ENCODE data around the gene C1QTNF7. TPM values are rescaled to one million over a fixed set of nuclear protein-coding genes. Genes with fewer than 3 reads are reported as not detected.

C1QTNF7 gene, protein sequence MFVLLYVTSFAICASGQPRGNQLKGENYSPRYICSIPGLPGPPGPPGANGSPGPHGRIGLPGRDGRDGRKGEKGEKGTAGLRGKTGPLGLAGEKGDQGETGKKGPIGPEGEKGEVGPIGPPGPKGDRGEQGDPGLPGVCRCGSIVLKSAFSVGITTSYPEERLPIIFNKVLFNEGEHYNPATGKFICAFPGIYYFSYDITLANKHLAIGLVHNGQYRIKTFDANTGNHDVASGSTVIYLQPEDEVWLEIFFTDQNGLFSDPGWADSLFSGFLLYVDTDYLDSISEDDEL
- 0.41 TPM for total RNA-seq

DNA sequence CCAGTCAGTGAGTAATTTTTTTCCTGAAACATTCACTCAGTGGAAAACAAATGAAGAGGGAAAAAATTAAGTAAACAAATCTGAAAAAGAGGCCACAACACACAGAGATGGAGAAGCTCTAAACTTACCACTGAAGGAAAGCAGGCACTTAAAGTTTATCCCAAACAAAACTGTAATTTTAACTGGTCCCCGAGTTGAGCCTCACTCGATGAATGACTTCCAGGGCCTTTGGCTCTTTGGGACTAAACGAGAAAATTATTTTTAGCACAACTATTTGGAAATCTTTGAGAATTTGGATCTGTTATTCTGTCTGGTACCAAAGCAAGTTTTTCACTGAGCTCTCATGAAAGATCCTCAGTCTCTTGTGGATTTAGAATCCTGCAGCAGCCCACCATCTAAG, at the start of gene C1QTNF7:
TSS of gene C1QTNF7 (plus strand) at position 333 of the 400 bp plus-strand sequence. CDS start 7,711 bp downstream, outside the sequence.
- no peak for FAIRE-seq
- no peak for DNase-seq (ENCODE audit: low spot score in 2 of 2)

DNA sequence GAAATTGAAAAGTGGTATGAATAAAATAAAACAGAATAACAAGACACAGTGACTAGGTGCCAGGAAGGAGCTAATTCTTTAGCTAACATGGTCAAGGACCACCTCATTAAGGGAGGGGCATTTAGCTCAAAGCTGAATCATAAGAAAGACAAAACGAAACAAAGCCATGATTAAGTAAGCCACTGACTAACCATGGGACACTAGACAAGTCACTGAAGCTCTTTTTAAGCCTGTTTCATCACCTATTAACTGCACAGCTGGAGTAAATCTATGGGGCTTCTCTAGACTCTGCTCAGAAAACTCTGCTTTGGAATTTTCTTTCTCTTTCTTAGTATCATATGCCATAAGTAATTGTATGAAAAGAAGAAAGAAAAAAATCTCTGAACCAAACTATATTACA, 49.8 kb upstream of the C1QTNF7 start:
- DNase-seq (ENCODE audit: low spot score in 2 of 2): no peak
- FAIRE-seq: no peak

DNA sequence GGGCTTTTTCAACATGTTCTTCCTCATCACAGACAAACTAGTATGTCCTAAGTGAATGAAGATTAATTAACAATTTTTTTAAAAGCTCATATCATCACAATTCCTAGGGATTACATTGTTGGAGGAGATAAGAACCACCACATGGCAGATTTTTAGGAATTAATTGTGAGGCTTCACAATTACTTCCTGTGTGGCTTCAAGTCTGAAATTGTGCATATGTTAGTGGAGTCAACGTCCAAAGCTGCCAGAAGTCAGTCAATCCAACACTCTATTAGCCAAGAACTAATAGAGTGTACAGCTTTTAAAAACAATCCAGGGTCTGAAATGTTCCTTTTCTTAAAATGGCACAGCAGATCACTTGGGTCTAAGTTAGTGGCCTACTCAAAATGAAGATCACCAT, 49.3 kb upstream of the C1QTNF7 start:
- FAIRE-seq: no peak

GRCh38 chr4:15381806-15382338, 46.0 kb upstream of the C1QTNF7 start:
- no peak for FAIRE-seq
- no peak for DNase-seq (ENCODE audit: low spot score in 2 of 2)

More for the DNA sequence above, 49.3 kb upstream of the C1QTNF7 start:
- no peak for DNase-seq (ENCODE audit: low spot score in 2 of 2)

DNA sequence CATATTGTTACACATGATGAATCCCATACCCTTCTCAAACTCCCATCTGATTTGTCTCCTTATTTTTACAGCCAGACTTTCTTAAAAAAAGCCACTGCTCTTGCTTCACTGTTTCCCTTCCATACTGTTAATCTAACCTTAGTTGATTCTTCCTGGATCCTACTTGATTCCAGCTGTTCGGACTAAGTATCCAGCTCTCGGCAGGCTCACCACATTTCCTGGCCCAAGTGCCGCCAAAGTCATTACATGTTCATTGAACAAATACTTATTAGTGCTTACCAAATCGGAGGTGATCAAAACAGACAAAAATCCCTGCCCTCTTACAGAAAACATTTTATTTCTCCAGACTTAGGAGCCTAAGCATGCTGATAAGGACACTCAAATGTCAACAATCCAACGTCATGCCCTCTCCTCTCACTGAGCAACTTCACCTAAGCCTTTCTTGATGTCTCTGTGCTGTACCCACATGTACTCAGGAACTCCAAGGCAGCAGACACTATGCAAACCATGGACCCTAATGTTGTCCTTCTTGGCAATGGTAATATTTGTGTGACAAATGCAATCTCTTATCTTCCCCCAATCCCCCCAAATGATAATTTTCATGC, 45.1 kb upstream of the C1QTNF7 start:
- no peak for FAIRE-seq
- no peak for DNase-seq (ENCODE audit: low spot score in 2 of 2)

- FAIRE-seq: no peak
- DNase-seq (ENCODE audit: low spot score in 2 of 2): no peak
These were observed 42.3 kb upstream of the C1QTNF7 start for GRCh38 chr4:15385515-15385914.

- FAIRE-seq (no peak), DNase-seq (ENCODE audit: low spot score in 2 of 2) (no peak)
These were observed 41.9 kb upstream of the C1QTNF7 start for GRCh38 chr4:15385928-15386327.

DNA sequence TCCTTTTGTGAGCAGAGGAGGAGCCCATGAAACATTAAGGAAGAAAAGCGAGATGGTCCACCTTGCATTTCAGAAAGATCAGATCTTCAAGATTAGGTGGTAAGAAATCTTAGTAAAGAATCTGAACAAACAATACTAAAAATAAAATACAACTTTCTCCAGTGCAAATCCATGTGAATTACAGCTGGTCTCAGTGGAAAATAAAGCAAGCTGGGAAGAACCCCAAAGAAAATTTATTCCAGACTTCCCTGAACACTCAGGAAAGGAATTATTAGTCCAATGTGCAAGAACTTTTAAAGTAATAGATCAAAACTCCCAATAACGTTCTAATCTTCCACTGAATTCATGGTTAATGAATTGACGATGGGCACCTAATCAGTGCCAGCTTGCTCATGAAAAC, 37.3 kb upstream of the C1QTNF7 start:
- FAIRE-seq (no peak), DNase-seq (ENCODE audit: low spot score in 2 of 2) (no peak)

- DNase-seq (ENCODE audit: low spot score in 2 of 2): no peak
- FAIRE-seq: no peak
These were observed 35.6 kb upstream of the C1QTNF7 start for GRCh38 chr4:15392053-15392805.

DNA sequence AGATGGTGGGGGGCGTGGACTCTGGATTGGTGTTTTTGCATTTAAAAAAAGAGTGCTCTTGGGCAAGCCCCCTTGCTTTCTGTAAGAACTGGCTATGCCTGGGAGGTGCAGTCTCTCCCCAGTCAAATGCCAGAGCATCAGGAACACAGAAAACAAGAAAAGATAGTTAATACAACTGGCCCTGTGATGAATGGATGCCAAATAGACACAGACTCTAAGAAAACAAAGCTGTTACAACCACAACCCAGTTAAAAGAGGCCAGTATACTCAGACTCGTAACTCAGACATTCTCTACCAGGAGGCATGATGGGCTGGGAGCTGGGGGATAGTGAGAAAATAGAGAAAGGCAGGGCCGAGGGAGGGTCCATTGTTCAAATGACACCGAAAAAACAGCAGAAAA, 32.5 kb upstream of the C1QTNF7 start:
- FAIRE-seq (no peak), DNase-seq (ENCODE audit: low spot score in 2 of 2) (no peak)

- no peak for FAIRE-seq
These were observed 31.6 kb upstream of the C1QTNF7 start for GRCh38 chr4:15396157-15396800.

DNA sequence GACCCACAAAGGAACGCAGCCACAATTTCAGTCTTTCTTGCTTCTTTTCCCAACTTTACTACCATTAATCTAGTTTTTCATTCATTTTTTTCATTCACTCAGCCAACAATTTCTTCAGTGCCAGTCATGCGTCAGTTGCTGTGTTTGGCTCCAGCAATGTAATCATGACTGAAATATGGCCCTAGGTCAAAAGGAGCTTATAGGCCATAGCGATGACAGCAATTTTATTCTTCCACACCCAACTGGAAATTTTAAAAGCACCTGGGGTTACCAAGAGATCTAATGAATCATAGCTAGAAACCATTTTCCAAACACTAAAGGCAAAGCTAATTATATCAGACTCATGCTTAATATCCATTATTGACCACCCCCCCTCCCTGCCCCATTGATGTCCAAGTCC, 29.8 kb upstream of the C1QTNF7 start:
- no peak for DNase-seq (ENCODE audit: low spot score in 2 of 2)
- FAIRE-seq: no peak

More at GRCh38 chr4:15396157-15396800, 31.6 kb upstream of the C1QTNF7 start:
- no peak for DNase-seq (ENCODE audit: low spot score in 2 of 2)

- DNase-seq (ENCODE audit: low spot score in 2 of 2) (no peak), FAIRE-seq (no peak)
These were observed 29.1 kb upstream of the C1QTNF7 start for GRCh38 chr4:15398732-15399131.

DNA sequence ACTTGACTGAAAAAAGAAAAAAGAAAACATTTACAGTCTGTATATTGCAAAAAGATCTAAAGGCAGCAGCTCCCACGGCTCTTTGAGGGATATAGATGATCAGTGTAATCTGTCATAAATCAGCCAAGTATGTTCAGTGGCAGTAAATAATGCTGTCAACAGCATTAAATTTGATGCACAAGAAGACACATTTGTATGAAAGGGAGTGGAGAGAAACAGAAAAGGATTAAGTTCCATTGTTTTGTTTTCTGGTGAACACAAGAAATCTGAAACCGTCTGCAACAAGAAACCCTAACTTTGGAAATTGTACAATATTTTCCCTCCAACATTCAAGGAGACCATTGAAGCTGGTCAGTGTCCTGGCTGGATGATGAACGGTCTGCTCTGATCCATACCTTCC, 27.6 kb upstream of the C1QTNF7 start:
- FAIRE-seq: no peak

GRCh38 chr4:15400981-15401671, 26.7 kb upstream of the C1QTNF7 start:
- DNase-seq (ENCODE audit: low spot score in 2 of 2): no peak

More for the DNA sequence above, 27.6 kb upstream of the C1QTNF7 start:
- DNase-seq (ENCODE audit: low spot score in 2 of 2): no peak

GRCh38 chr4:15402146-15402545, 25.7 kb upstream of the C1QTNF7 start:
- FAIRE-seq: no peak
- no peak for DNase-seq (ENCODE audit: low spot score in 2 of 2)

More at GRCh38 chr4:15400981-15401671, 26.7 kb upstream of the C1QTNF7 start:
- no peak for FAIRE-seq

DNA sequence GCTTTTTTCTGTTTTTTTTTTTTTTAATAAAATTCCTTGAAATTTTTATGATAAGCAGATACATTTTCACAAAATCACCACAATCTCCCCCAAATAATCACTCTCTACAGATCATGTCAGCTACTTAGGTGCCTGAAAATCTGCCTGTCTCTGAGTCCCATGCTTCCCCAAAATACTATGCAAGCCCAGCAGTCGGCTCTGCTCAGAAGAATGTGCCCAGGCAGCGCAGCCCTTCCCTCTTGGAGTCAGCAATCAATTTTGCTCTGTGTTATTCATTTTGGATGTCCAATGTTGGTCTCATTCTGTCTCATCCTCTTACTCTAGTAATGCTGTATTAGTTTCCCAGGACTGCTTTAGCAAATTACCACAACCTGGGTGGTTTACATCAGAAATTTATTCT, 24.9 kb upstream of the C1QTNF7 start:
- no peak for DNase-seq (ENCODE audit: low spot score in 2 of 2)
- no peak for FAIRE-seq

- no peak for FAIRE-seq
- no peak for DNase-seq (ENCODE audit: low spot score in 2 of 2)
These were observed 22.8 kb upstream of the C1QTNF7 start for GRCh38 chr4:15405018-15405417.

DNA sequence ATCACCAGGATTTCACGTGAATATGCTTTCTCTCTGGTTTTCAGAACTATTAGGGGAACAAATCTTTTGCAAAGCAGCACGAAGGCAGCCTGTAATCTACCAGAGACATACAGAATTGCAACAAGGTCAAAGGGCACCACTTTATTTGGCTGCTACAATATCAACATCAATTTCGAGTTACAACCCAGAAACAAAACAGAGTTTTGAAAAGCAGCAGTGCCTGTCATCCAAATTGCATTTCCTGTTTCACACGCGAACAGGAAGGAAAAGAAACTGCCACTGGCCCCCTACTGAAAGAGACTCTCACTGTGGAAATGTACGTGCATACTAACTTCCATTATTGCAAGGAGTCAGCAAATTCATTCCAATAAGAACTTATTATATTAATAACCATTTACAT, 17.1 kb upstream of the C1QTNF7 start:
- DNase-seq (ENCODE audit: low spot score in 2 of 2) (no peak), FAIRE-seq (no peak)

DNA sequence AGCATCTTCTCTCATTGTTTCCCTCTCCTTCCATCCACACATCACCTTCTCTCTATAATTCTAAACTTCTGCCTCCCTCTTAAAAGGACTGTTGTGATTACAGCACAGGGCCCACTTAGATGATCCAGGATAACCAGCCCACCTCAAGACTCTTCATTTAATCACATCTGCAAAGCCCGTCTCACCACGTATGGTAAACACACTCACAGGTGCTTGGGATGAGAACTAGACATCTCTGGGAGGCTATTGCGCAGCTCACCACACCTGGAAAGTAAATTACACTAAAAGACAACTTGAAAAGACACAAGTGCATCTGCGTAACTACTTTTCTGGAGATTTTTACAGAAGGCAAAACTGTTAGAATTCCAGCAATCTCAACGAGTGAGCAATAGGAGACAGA, 15.4 kb upstream of the C1QTNF7 start:
- no peak for DNase-seq (ENCODE audit: low spot score in 2 of 2)
- no peak for FAIRE-seq
